HG03066 (cell line): Measurements from ENCODE around the gene YWHAB.

ENCODE experiments used
- ATAC-seq: cut with Tn5 transposase; IDR thresholded peaks from one replicate; pipeline ENCODE4 v1.9.1; 2021; ENCODE audit warnings: low read depth; ENCODE audit not compliant: unreplicated experiment

YWHAB gene

GRCh38 chr20:44948107-44948506, 62.6 kb downstream of the YWHAB start:
- ATAC-seq: no peak

DNA sequence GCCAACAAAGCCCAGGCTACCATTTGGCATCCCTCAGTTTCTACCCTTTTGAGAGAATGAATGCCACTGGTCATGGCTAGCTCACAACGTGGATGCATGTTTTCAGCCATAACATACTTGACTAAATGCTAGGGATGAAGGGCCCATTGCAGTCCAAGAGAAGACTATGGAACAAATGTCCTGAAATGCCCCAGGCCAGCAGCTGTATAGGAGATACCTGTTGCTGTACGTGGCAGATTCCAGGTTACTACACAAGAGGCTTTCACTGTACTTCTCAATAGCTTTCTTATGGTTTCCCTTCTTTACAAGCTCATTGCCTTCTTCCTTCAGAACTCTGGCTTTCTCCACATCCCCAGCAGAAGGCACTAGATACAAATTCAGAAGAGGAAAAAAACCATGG, 63.0 kb downstream of the YWHAB start:
- ATAC-seq: no peak

GRCh38 chr20:44950368-44950767, 64.9 kb downstream of the YWHAB start:
- ATAC-seq: no peak

- no peak for ATAC-seq
Measured at GRCh38 chr20:44952731-44953130, 67.2 kb downstream of the YWHAB start.

DNA sequence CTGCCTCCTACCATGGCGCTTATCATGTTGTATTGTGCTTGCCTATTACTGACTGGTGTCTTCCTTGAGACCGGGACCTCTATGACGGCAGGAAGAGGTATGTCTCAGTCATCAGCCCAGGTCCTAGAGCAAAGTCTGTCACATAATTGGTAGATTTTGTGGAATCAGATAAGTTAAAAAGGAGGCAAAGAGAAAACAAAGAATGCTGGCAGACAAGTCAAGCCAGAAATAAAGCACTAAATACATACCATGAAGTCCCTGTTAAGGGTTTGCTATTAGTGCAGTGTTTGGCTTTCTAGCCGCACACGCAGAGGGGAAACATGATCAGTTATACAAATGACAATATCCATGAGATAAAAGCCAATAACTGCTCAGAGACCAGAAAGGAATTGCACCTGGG, 68.7 kb downstream of the YWHAB start:
- no peak for ATAC-seq

DNA sequence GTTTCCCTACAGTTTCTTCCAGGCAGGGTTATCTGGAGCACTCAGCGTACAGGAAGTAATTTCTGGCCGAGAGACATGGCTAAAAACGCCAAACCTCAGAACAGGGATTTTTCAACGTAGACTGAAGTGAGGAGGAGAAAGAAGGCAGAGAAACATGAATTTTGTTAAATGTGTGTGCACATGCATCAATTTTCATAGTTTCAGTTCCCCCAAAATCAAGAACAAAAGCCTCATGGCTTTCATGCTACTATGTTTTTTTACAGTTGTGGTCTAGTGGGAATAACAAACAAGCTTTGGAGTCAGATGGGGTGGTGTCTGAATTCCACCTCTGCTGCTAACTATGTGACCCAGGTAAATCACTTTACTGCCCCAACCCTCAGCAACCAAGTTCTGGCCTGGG, 69.8 kb downstream of the YWHAB start:
- no peak for ATAC-seq

DNA sequence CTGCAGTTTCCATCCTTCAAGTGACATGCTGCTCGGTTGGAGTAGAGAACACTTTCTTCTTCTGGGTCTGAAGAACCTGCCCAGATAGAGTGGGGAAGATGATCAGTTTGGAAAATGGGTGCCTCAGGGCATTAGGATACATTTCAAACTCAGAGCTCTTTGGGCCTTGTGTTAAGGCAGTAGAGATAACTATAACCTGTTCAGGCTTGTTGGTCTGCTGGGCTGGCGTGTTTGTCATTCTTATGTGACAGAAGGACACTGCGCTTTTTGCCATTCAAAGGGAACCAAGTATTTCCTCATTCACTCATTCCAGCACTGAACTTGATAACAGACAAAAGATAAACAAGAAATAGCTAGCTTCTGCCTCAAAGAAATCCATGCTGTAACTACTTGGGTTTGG, 70.9 kb downstream of the YWHAB start:
- no peak for ATAC-seq
